Globus pallidus (tissue), 1 donor: ENCODE results near the gene DRC3.
"Not testable (repeated sequence)": the region's sequence is repeated elsewhere in the genome, so short reads cannot be mapped to it uniquely, and the experiment has no call there.

ENCODE experiments used
- DNase-seq: peaks from one replicate; pipeline ENCODE4 v3.0.0-alpha.2; 2015; ENCODE audit warnings: low spot score

DRC3 gene

GRCh38 chr17:17994271-17995069, 21.8 kb downstream of the DRC3 start:
- no peak for DNase-seq

- not testable (repeated sequence) for DNase-seq
Observed at GRCh38 chr17:17995887-17996286, 23.2 kb downstream of the DRC3 start.

GRCh38 chr17:17998934-17999333, 26.3 kb downstream of the DRC3 start:
- no peak for DNase-seq

GRCh38 chr17:17999364-18000029, 26.8 kb downstream of the DRC3 start:
- DNase-seq = no peak

- DNase-seq = no peak
Observed at GRCh38 chr17:18000030-18000408, 27.4 kb downstream of the DRC3 start.

GRCh38 chr17:18002171-18002570, 29.5 kb downstream of the DRC3 start:
- no peak for DNase-seq

- DNase-seq = no peak
Observed at GRCh38 chr17:18004345-18004744, 31.7 kb downstream of the DRC3 start.

- DNase-seq = no peak
Observed at GRCh38 chr17:18004884-18005305, 32.2 kb downstream of the DRC3 start.

- no peak for DNase-seq
Observed at GRCh38 chr17:18005496-18005895, 32.8 kb downstream of the DRC3 start.

GRCh38 chr17:18006495-18007239, 34.0 kb downstream of the DRC3 start:
- DNase-seq = no peak

GRCh38 chr17:18008496-18009268, 36.0 kb downstream of the DRC3 start:
- no peak for DNase-seq

GRCh38 chr17:18009609-18010420, 37.2 kb downstream of the DRC3 start:
- DNase-seq = no peak

GRCh38 chr17:18011286-18011685, 38.6 kb downstream of the DRC3 start:
- DNase-seq = no peak

- no peak for DNase-seq
Observed at GRCh38 chr17:18014006-18014405, 41.3 kb downstream of the DRC3 start.

GRCh38 chr17:18015593-18015992, 42.9 kb downstream of the DRC3 start:
- DNase-seq = no peak

- no peak for DNase-seq
Observed at GRCh38 chr17:18016426-18016825, 43.8 kb downstream of the DRC3 start.

GRCh38 chr17:18017958-18018357, 45.3 kb downstream of the DRC3 start:
- DNase-seq = no peak

GRCh38 chr17:18018411-18018921, 45.8 kb downstream of the DRC3 start:
- no peak for DNase-seq

- DNase-seq = no peak
Observed at GRCh38 chr17:18019838-18020154, 47.1 kb downstream of the DRC3 start.

GRCh38 chr17:18020971-18021370, 48.3 kb downstream of the DRC3 start:
- DNase-seq = no peak

GRCh38 chr17:18021372-18021771, 48.7 kb downstream of the DRC3 start:
- no peak for DNase-seq
